ENCODE data around the gene BCKDHA.

DNA sequence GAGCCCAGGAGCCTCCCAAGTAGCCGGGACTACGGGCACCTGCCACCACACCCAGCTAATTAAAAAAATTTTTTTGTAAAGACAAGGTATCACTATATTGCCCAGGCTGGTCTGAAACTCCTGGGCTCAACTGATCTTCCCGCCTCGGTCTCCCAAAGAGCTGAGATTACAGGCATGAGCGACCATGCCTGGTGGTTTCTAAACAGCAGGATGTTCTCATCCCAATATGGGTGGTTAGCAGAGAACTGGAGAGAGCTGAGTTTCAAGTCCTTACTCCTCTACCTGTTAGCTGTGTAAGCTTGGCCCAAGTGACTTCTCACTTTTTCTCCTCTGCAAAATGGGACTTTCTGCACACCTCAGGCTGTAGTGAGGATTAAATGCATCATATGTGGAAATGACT, 13.3 kb upstream of the BCKDHA start:
- TF ChIP-seq POLR2A (IDR thresholded peaks at IDR 0.05), result no peak
- TF ChIP-seq, protein P1, sequence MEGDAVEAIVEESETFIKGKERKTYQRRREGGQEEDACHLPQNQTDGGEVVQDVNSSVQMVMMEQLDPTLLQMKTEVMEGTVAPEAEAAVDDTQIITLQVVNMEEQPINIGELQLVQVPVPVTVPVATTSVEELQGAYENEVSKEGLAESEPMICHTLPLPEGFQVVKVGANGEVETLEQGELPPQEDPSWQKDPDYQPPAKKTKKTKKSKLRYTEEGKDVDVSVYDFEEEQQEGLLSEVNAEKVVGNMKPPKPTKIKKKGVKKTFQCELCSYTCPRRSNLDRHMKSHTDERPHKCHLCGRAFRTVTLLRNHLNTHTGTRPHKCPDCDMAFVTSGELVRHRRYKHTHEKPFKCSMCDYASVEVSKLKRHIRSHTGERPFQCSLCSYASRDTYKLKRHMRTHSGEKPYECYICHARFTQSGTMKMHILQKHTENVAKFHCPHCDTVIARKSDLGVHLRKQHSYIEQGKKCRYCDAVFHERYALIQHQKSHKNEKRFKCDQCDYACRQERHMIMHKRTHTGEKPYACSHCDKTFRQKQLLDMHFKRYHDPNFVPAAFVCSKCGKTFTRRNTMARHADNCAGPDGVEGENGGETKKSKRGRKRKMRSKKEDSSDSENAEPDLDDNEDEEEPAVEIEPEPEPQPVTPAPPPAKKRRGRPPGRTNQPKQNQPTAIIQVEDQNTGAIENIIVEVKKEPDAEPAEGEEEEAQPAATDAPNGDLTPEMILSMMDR (IDR thresholded peaks at IDR 0.05), result no peak
